Tibial nerve (tissue), 4 donors: ENCODE measurements around the gene UNCX. TPM values are rescaled to one million over a fixed set of nuclear protein-coding genes. Genes with fewer than 3 reads are reported as not detected.

Source experiments
- DNase-seq, 2 donors: peaks; one replicate each; pipeline ENCODE4 v3.0.0-alpha.2; 2019; ENCODE audit warnings: low spot score in 2 of 2
- H3K27ac ChIP-seq, 4 donors: fragments of 200-600 bp; sonication (generic) in 3 of 4; one replicate each; pipeline ENCODE4 v1.5.1; 2017 to 2019; ENCODE audit warnings: mild to moderate bottlenecking in 1 of 4
- H3K27me3 ChIP-seq, 2 donors: fragments of 200-600 bp; sonication (generic) in 1 of 2; one replicate each; pipeline versions ENCODE4 v1.5.1 to v1.6.0; 2017 to 2019
- H3K36me3 ChIP-seq, 3 donors: fragments of 200-600 bp; sonication (generic); one replicate each; pipeline ENCODE4 v1.5.1; 2018 to 2019
- H3K4me1 ChIP-seq, 4 donors: fragments of 200-600 bp; sonication (generic) in 3 of 4; one replicate each; pipeline ENCODE4 v1.5.1; 2017 to 2019
- H3K4me3 ChIP-seq, 4 donors: fragments of 200-600 bp; sonication (generic) in 3 of 4; one replicate each; pipeline ENCODE4 v1.5.1; 2017 to 2019; ENCODE audit warnings: mild to moderate bottlenecking in 1 of 4, moderate library complexity in 1 of 4
- H3K9me3 ChIP-seq, 4 donors: fragments of 200-600 bp; sonication (generic) in 3 of 4; one replicate each; pipeline ENCODE4 v1.5.1; 2017 to 2019
- CTCF ChIP-seq, 5 experiments: fragments of 200-600 bp in 3 of 5; fragments of 450-650 bp in 2 of 5; sonication (generic) in 3 of 5; IDR thresholded peaks; one replicate each; pipeline ENCODE4 v1.5.1; 2016 to 2019; ENCODE audit warnings: antibody characterized with exemption in 5 of 5, mild to moderate bottlenecking in 3 of 5, moderate library complexity in 2 of 5
- EP300 ChIP-seq, 2 donors: sonication (generic); formaldehyde crosslinking; IDR thresholded peaks; one replicate each; pipeline ENCODE4 v1.6.1; 2017; ENCODE audit warnings: antibody characterized with exemption in 2 of 2, mild to moderate bottlenecking in 1 of 2
- POLR2A ChIP-seq, 2 donors: fragments of 450-650 bp; IDR thresholded peaks; one replicate each; pipeline ENCODE4 v1.6.1; 2017; ENCODE audit warnings: antibody characterized with exemption in 2 of 2, mild to moderate bottlenecking in 2 of 2, moderate library complexity in 2 of 2
- WGBS, 2 donors: methylation state at CpG; one replicate each; pipeline ENCODE4 v1.1.5; 2018; 5-methylcytosine and 5-hydroxymethylcytosine counted together
- total RNA-seq, 4 donors: library from RNA; depleted of rRNA; stranded (reverse); fragments of >200 nt; gene quantifications; one replicate each; pipeline ENCODE4 v1.1.0, GENCODE V29; 2016

Gene UNCX
- total RNA-seq, 4 donors from 2014 or later: not detected

GRCh38 chr7:1254281-1255079, 21.8 kb downstream of the UNCX start:
- WGBS, 2 donors: 9 to 20% methylated on average over 17 to 27 of the region's 34 CpGs
- H3K27me3 ChIP-seq: peaks cover 0 to 98% of the 10 kb centered on the region in 2 donors

GRCh38 chr7:1255080-1255816, 22.6 kb downstream of the UNCX start:
- TF ChIP-seq CTCF (IDR thresholded peaks at IDR 0.05) (no peak), EP300 (IDR thresholded peaks at IDR 0.05) (no peak), POLR2A (IDR thresholded peaks at IDR 0.05) (no peak)
- no peak for DNase-seq
- H3K4me1 ChIP-seq: peaks cover 0 to 7% (median 0%) of the 10 kb centered on the region in 4 donors
- 52% methylated on average over 8 to 13 of the region's 21 CpGs for WGBS, 2 donors
- H3K27me3 ChIP-seq: peaks cover 0 to 98% of the 10 kb centered on the region in 2 donors
- H3K27ac ChIP-seq: no peak overlapping the region
- H3K9me3 ChIP-seq: no peaks in the 10 kb centered on the region
- H3K4me3 ChIP-seq: no peak overlapping the region
- H3K36me3 ChIP-seq: no peaks in the 10 kb centered on the region

More at GRCh38 chr7:1254281-1255079, 21.8 kb downstream of the UNCX start:
- Histone ChIP-seq H3K4me1 (peaks cover 0 to 10% (median 0%) of the 10 kb centered on the region in 4 donors), H3K9me3 (no peaks in the 10 kb centered on the region), H3K27ac (no peak overlapping the region), H3K4me3 (no peak overlapping the region), H3K36me3 (no peaks in the 10 kb centered on the region)
- TF ChIP-seq POLR2A (IDR thresholded peaks at IDR 0.05): no peak
- DNase-seq: no peak

GRCh38 chr7:1255817-1256340, 23.2 kb downstream of the UNCX start:
- Histone ChIP-seq H3K27me3 (peaks cover 0 to 98% of the 10 kb centered on the region in 2 donors), H3K9me3 (no peaks in the 10 kb centered on the region), H3K36me3 (no peaks in the 10 kb centered on the region), H3K4me3 (no peak overlapping the region), H3K4me1 (peaks cover 0 to 7% (median 0%) of the 10 kb centered on the region in 4 donors), H3K27ac (no peak overlapping the region)
- TF ChIP-seq EP300 (IDR thresholded peaks at IDR 0.05) (no peak), CTCF (IDR thresholded peaks at IDR 0.05) (no peak), POLR2A (IDR thresholded peaks at IDR 0.05) (no peak)
- 53 to 66% methylated on average over 22 to 25 of the region's 26 CpGs for WGBS, 2 donors
- DNase-seq: no peak

GRCh38 chr7:1256621-1257020, 23.9 kb downstream of the UNCX start:
- 74 to 93% methylated on average over 4 to 10 of the region's 11 CpGs for WGBS, 2 donors
- Histone ChIP-seq H3K4me1 (peaks cover 0 to 7% (median 0%) of the 10 kb centered on the region in 4 donors), H3K9me3 (no peaks in the 10 kb centered on the region), H3K27ac (no peak overlapping the region), H3K4me3 (no peak overlapping the region), H3K27me3 (peaks cover 0 to 95% of the 10 kb centered on the region in 2 donors), H3K36me3 (no peaks in the 10 kb centered on the region)
- no peak for DNase-seq
- no peak for TF ChIP-seq CTCF (IDR thresholded peaks at IDR 0.05)
- no peak for TF ChIP-seq POLR2A (IDR thresholded peaks at IDR 0.05)
- TF ChIP-seq EP300 (IDR thresholded peaks at IDR 0.05): no peak

GRCh38 chr7:1257221-1257620, 24.5 kb downstream of the UNCX start:
- no peak for DNase-seq
- H3K27ac ChIP-seq: no peak overlapping the region
- no peaks in the 10 kb centered on the region for H3K9me3 ChIP-seq
- TF ChIP-seq POLR2A (IDR thresholded peaks at IDR 0.05) (no peak), CTCF (IDR thresholded peaks at IDR 0.05) (no peak)
- no peak overlapping the region for H3K4me3 ChIP-seq
- 52 to 61% methylated on average over 10 to 12 of the region's 12 CpGs for WGBS, 2 donors
- H3K36me3 ChIP-seq: no peaks in the 10 kb centered on the region
- H3K27me3 ChIP-seq: peaks cover 0 to 89% of the 10 kb centered on the region in 2 donors
- peaks cover 0 to 7% (median 0%) of the 10 kb centered on the region in 4 donors for H3K4me1 ChIP-seq
